Measurements from ENCODE around the gene TSPEAR. TPM values are rescaled to one million over a fixed set of nuclear protein-coding genes. Genes with fewer than 3 reads are reported as not detected.

TSPEAR gene
- polyA plus RNA-seq, 1 of the 3 experiments (the other 2 are of a cell fraction): 0.08 TPM

GRCh38 chr21:44475266-44475845 is 236.0 kb downstream of the TSPEAR start:
- Histone ChIP-seq H3K4me1 (ENCODE audit: control insufficient read depth in 1 of 2, insufficient read depth in 2 of 2, low read depth in 1 of 2, low read length in 1 of 2) (no peaks in the 10 kb centered on the region), H3K36me3 (replicated peaks in 1 of 2; ENCODE audit: control insufficient read depth in 1 of 2, insufficient read depth in 2 of 2, low read length in 1 of 2) (no peaks in the 10 kb centered on the region), H3K4me3 (ENCODE audit: low read depth in 2 of 2, low read length in 1 of 2) (no peak overlapping the region), H3K27ac (ENCODE audit: low read depth in 2 of 2, low read length in 1 of 2) (no peak overlapping the region), H3K9ac (no peak overlapping the region), H2AFZ (ENCODE audit: low read depth) (no peak overlapping the region), H3K79me2 (ENCODE audit: insufficient read depth) (no peaks in the 10 kb centered on the region), H3K9me3 (no peaks in the 10 kb centered on the region), H3F3A (replicated peaks; ENCODE audit: insufficient read depth) (no peaks in the 10 kb centered on the region), H3K4me2 (no peak overlapping the region), H3K9me2 (no peaks in the 10 kb centered on the region), H4K20me1 (ENCODE audit: insufficient read depth) (no peaks in the 10 kb centered on the region), H3K27me3 (ENCODE audit: insufficient read depth) (no peaks in the 10 kb centered on the region; the same call in 1 of the 2 replicates)
- WGBS (ENCODE audit: low lambda C conversion rate): 52% methylated on average over 17 of the region's 17 CpGs
- POLR2A ChIA-PET: no interaction called here
- no peak for DNase-seq
- TF ChIP-seq FOXJ3 (CRISPR knock-in tag; IDR thresholded peaks at IDR 0.05) (no peak), CTCF (IDR thresholded peaks at IDR 0.05) (no peak), NFIC (IDR thresholded peaks at IDR 0.05; ENCODE audit: borderline replicate concordance) (no peak), EP300 (IDR thresholded peaks at IDR 0.05; ENCODE audit: borderline replicate concordance in 1 of 2, low read depth in 1 of 2, low read length in 1 of 2) (no peak)
- TF ChIP-seq, protein P1, sequence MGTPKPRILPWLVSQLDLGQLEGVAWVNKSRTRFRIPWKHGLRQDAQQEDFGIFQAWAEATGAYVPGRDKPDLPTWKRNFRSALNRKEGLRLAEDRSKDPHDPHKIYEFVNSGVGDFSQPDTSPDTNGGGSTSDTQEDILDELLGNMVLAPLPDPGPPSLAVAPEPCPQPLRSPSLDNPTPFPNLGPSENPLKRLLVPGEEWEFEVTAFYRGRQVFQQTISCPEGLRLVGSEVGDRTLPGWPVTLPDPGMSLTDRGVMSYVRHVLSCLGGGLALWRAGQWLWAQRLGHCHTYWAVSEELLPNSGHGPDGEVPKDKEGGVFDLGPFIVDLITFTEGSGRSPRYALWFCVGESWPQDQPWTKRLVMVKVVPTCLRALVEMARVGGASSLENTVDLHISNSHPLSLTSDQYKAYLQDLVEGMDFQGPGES (IDR thresholded peaks at IDR 0.05; ENCODE audit: low read depth, low read length): no peak
- CTCF ChIA-PET: interaction anchor here (1.3 kb wide), 1 partner anchor 8 kb away, joined by 3 read pairs; no protein-coding TSS in a partner anchor

DNA sequence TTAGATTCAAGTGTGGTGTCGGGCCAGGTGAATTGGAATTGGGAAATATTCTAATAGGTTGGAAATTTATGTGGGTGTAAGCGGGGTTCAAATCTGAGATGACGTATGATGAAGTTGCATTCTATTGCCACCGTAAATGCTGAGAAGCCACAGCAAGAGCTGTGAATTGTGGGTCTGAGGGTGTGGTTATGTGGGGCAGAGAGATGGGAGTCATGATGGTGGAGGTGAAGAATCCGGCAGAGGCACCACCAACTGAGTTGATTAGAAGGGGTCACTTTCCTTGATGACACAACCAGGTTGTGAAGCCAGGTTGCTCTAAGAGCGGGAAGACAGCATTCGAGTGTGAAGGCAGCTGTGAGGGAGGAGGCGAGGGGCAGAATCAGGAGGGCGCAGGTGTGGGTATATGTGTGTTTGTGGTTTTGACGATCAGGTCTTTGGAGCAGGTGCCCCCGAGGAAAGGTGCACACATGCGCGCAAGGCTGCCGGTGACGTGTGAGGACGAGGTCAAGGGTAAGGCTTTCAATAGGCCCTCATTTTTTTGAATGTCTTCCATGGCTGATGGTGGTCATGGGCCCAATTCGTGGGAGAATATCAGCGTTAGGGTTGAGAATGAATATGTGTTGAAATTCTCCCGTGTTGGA is 237.3 kb downstream of the TSPEAR start:
- POLR2A ChIA-PET: no interaction called here
- Histone ChIP-seq H3K27ac (ENCODE audit: low read depth in 2 of 2, low read length in 1 of 2) (no peak overlapping the region), H3K4me1 (ENCODE audit: control insufficient read depth in 1 of 2, insufficient read depth in 2 of 2, low read depth in 1 of 2, low read length in 1 of 2) (no peaks in the 10 kb centered on the region), H3K36me3 (replicated peaks in 1 of 2; ENCODE audit: control insufficient read depth in 1 of 2, insufficient read depth in 2 of 2, low read length in 1 of 2) (no peaks in the 10 kb centered on the region), H3F3A (replicated peaks; ENCODE audit: insufficient read depth) (no peaks in the 10 kb centered on the region), H2AFZ (ENCODE audit: low read depth) (no peak overlapping the region), H3K4me2 (no peak overlapping the region), H3K9me2 (no peaks in the 10 kb centered on the region), H3K27me3 (ENCODE audit: insufficient read depth) (no peaks in the 10 kb centered on the region; the same call in 1 of the 2 replicates), H3K9me3 (no peaks in the 10 kb centered on the region), H3K79me2 (ENCODE audit: insufficient read depth) (no peaks in the 10 kb centered on the region), H3K4me3 (ENCODE audit: low read depth in 2 of 2, low read length in 1 of 2) (no peak overlapping the region), H3K9ac (no peak overlapping the region), H4K20me1 (ENCODE audit: insufficient read depth) (no peaks in the 10 kb centered on the region)
- WGBS (ENCODE audit: low lambda C conversion rate): 53% methylated on average over 18 of the region's 19 CpGs
- no peak for DNase-seq
- CTCF ChIA-PET: interaction anchor here (0.7 to 1.3 kb wide), 2 partner anchors 9 to 18 kb away, joined by 3 to 4 read pairs; no protein-coding TSS in a partner anchor
- no peak for TF ChIP-seq EP300 (IDR thresholded peaks at IDR 0.05; ENCODE audit: borderline replicate concordance in 1 of 2, low read depth in 1 of 2, low read length in 1 of 2)
- TF ChIP-seq EZH2phosphoT487 (IDR thresholded peaks at IDR 0.05; ENCODE audit: borderline replicate concordance, low read depth): no peak
- TF ChIP-seq MEF2A (IDR thresholded peaks at IDR 0.05; ENCODE audit: borderline replicate concordance, low read depth): no peak
- TF ChIP-seq RCOR1 (IDR thresholded peaks at IDR 0.05; ENCODE audit: low read length): no peak
- no peak for TF ChIP-seq RFX5 (IDR thresholded peaks at IDR 0.05; ENCODE audit: low read length)
- no peak for TF ChIP-seq CTCF (IDR thresholded peaks at IDR 0.05)
- TF ChIP-seq NRF1 (IDR thresholded peaks at IDR 0.05; ENCODE audit: low read depth, low read length): no peak
- TF ChIP-seq, protein P2, sequence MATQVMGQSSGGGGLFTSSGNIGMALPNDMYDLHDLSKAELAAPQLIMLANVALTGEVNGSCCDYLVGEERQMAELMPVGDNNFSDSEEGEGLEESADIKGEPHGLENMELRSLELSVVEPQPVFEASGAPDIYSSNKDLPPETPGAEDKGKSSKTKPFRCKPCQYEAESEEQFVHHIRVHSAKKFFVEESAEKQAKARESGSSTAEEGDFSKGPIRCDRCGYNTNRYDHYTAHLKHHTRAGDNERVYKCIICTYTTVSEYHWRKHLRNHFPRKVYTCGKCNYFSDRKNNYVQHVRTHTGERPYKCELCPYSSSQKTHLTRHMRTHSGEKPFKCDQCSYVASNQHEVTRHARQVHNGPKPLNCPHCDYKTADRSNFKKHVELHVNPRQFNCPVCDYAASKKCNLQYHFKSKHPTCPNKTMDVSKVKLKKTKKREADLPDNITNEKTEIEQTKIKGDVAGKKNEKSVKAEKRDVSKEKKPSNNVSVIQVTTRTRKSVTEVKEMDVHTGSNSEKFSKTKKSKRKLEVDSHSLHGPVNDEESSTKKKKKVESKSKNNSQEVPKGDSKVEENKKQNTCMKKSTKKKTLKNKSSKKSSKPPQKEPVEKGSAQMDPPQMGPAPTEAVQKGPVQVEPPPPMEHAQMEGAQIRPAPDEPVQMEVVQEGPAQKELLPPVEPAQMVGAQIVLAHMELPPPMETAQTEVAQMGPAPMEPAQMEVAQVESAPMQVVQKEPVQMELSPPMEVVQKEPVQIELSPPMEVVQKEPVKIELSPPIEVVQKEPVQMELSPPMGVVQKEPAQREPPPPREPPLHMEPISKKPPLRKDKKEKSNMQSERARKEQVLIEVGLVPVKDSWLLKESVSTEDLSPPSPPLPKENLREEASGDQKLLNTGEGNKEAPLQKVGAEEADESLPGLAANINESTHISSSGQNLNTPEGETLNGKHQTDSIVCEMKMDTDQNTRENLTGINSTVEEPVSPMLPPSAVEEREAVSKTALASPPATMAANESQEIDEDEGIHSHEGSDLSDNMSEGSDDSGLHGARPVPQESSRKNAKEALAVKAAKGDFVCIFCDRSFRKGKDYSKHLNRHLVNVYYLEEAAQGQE (IDR thresholded peaks at IDR 0.05; ENCODE audit: low read depth, low read length): no peak
- TF ChIP-seq, protein P3, sequence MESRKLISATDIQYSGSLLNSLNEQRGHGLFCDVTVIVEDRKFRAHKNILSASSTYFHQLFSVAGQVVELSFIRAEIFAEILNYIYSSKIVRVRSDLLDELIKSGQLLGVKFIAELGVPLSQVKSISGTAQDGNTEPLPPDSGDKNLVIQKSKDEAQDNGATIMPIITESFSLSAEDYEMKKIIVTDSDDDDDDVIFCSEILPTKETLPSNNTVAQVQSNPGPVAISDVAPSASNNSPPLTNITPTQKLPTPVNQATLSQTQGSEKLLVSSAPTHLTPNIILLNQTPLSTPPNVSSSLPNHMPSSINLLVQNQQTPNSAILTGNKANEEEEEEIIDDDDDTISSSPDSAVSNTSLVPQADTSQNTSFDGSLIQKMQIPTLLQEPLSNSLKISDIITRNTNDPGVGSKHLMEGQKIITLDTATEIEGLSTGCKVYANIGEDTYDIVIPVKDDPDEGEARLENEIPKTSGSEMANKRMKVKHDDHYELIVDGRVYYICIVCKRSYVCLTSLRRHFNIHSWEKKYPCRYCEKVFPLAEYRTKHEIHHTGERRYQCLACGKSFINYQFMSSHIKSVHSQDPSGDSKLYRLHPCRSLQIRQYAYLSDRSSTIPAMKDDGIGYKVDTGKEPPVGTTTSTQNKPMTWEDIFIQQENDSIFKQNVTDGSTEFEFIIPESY (IDR thresholded peaks at IDR 0.05; ENCODE audit: borderline replicate concordance, low read depth): no peak

All from SK-N-SH (cell line).